DMS53 (cell line): ENCODE data around the gene ATR.
A peak's percentile ranks its signal among the peaks of the same experiment; 100 is the strongest.
"Not testable (repeated sequence)": the region's sequence is repeated elsewhere in the genome, so short reads cannot be mapped to it uniquely, and the experiment has no call there.

Experiments used
- DNase-seq: peaks from one replicate; lab custom pipeline; 2025; lab: John Stamatoyannopoulos, UW

ATR gene

DNA sequence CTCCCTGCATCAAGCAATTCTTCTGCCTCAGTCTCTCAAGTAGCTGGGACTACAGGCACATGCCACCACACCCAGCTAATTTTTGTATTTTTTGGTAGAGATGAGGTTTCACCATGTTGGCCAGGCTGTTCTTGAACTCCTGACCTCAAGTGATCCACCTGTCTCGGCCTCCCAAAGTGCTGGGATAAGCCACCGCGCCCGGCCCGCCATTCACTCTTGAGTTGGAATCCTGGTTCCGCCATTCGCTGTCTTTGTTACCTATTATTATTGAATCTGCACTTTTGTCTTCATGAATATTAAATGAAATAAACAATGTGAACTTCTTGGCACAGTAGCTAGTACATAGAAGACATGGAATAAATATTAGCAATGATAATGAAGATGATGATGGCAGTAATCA, 13.7 kb upstream of the ATR start:
- DNase-seq, result not testable (repeated sequence)

DNA sequence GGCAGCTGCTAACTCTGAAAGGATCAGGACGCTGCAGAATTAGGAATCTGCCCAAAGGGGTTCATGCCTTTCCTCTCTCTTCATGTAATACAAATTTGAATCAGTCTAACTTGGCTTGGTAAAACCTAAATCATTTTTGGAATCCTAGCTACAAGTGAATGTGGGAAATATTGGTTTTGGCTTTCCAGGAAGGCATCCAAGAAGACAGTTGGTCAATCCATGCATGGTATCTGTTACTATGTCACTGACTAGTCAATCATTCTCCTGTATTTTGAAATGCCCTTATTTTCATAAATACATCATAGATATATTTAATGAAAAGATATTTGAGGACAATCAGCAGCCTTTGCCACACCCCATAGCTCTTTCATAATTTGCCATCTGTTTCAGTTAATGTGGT, 10.2 kb upstream of the ATR start:
- no peak for DNase-seq

DNA sequence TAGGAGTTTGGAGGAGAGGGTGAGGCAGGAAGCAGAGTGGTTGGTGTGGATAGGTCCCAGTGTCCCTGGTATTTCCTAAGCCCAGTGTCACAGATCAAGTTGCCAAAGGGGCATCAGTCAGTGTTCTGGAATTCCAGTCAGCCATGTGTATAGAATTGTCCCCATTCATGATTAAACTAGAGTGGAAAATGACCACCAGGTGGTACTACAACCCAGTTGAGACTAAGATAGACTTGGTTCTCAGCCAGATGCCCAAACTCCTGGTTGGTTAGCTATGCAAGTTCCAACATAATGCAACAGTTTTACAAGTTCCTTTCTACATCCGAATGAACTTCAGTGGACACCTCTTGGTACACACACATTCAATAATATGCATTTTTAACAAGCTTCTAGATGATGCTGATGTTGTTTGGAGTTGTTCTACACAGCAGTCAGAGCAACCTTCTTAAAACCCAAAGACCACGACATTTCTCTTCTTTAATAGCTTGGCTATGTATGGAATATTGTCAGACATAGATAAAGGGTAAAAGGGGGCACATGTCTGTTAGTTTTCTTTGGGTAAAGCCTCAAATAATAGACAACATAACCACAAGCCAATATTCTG, 8.4 kb upstream of the ATR start:
- peak; percentile 78 for DNase-seq

DNA sequence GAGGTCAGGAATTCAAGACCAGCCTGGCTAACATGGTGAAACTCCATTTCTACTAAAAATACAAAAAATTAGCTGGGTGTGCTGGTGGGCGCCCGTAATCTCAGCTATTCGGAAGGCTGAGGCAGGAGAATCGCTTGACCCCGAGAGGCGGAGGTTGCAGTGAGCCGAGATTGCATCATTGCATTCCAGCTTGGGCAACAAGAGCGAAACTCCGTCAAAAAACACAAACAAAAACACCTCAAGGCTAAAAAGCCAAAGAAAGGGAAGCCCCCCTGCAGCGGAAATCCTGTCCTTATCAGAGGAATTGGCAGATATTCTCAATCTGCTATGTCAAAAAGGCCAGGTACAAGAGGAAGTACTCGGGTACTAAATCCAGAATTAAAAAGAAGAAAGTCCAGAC, 2.5 kb upstream of the ATR start:
- DNase-seq, result not testable (repeated sequence)

GRCh38 chr3:142580061-142580423, 1.5 kb upstream of the ATR start:
- no peak for DNase-seq

DNA sequence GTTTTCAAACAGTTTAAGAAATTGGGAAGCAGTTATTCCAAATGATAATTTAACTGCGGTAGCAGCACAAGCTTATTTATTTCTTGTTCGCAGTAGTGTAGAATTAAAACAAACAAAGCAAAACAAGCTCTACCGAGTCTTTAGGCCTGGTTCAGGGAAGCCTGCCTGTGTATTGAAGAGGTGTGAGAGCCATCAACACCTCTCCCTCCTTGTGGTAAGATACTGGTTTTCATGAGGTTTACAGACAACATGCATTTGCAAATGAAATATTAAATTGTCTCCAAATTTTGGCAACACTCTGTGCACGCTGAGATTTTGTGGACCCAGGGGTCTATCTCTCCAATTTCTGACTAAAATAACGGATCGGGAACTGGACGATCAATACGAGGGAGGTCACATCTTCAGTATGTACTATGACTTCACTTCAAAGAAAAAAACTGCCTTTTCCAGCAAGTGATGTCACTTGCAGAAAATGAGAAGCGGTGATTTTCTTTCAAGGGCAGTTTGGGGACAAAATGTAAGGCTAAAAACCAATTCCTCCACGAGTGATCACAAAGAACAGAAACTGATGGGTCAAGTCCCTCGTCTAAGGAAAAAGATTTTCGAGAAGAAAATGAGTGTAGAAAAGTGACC, 721 bp downstream of the ATR start:
- peak; percentile 51 for DNase-seq

DNA sequence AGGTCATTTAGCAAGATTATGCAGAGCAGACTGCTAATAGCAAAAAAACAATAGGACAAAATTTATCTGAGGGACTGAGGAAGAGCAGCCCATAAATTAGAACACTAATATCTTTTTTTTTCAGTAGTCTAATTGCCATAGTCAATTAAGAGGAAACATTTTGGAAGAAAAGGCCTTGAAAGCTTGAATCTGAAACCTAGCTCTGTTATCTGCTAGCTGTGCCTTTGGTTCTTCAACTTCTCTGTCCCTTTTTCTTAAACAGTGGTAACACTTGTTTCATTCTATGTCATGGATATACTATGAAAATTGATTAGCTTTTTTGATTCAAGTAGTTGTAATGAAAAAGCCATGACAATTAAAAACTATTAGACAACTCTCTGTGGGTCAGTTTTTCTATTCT, 1.7 kb downstream of the ATR start:
- no peak for DNase-seq

DNA sequence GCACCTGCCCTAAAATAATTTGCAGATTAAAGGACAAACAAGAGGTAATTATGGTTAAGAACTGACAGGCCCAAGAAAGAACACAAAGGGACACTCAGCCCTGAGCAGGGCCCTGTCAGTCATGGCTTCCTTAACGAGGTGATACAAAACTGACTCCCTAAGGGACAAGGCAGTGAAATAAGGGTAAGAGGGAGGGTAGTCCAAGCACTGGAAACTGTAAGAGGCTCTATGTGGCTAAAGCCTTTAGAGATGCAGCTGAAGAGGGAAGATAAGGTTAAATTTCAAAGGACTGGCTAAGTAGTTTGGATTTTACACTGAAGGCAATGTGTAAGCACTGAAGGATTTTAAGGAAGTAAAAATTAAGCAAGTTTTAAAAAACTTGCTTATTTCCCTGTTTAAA, 3.9 kb downstream of the ATR start:
- no peak for DNase-seq

- not testable (repeated sequence) for DNase-seq
Measured at GRCh38 chr3:142574223-142574622, 4.3 kb downstream of the ATR start.

- DNase-seq, result not testable (repeated sequence)
Measured at GRCh38 chr3:142569422-142569821, 9.1 kb downstream of the ATR start.

DNA sequence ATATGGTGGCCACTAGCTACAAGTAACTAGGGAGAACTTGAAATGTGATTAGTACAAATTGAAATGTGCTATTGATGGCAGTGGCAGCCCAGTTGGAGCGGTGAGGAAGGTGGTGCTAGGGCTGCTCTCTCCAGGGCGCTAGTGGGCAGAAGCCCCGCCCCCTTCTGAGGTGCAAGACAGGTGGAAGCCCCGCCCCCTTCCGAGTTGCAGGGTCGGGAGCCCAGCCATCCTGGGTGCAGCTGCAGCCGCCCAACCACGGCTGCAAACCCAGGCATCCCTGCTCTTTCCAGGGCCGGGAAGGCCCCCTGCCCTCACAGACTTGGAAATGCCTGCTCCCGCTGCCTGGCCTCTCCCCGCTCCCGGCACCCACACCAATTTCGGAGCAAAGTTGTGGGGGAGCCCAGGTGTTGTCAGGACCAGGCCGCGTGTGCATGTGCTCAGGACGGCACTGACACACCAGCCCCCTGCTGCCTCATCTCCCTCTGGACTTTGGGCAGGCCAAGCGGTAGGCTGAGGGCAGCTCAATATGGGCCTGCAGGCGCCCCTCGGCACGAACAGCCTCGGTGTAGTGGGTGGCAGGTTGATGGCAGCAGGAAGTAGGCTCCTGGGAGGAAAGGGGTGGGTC, 10.0 kb downstream of the ATR start:
- no peak for DNase-seq

DNA sequence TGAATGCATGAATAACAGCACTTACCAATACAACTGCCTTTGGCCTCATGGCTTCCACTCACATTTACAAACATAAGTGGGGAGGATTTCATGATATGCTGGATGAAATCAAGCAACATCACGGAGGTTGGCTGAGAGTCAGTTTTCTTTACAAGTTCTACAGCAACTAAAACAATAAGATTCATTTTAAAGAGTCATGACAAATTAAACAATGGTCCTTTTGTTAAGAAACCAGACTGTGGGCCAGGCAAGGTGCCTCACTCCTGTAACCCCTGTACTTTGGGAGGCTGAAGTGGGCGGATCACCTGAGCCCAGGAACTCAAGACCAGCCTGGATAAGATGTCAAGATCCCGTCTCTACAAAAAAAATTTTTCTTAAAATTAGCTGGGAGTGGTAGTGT, 12.4 kb downstream of the ATR start:
- DNase-seq, result no peak

GRCh38 chr3:142563496-142563997, 15.0 kb downstream of the ATR start:
- DNase-seq, result no peak

- no peak for DNase-seq
Measured at GRCh38 chr3:142560118-142560517, 18.4 kb downstream of the ATR start.

GRCh38 chr3:142553741-142554140, 24.8 kb downstream of the ATR start:
- DNase-seq, result no peak

DNA sequence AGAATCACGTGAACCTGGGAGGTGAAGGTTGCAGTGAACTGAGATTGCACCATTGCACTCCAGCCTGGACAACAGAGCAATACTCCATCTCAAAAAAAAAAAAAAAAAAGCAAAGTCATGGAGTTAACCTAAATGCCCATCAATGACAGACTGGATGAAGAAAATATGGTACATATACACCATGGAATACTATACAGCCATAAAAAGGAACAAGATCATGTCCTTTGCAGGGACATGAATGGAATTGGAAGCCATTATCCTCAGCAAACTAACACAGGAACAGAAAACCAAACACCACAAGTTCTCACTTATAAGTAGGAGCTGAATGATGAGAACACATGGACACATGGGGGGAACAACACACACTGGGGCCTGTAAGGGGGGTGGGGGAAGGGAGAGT, 26.0 kb downstream of the ATR start:
- DNase-seq, result not testable (repeated sequence)

- DNase-seq, result no peak
Measured at GRCh38 chr3:142549986-142550385, 28.5 kb downstream of the ATR start.

GRCh38 chr3:142543307-142543706, 35.2 kb downstream of the ATR start:
- no peak for DNase-seq

GRCh38 chr3:142542054-142542453, 36.5 kb downstream of the ATR start:
- DNase-seq, result no peak

- no peak for DNase-seq
Measured at GRCh38 chr3:142536519-142536918, 42.0 kb downstream of the ATR start.

GRCh38 chr3:142534543-142534942, 44.0 kb downstream of the ATR start:
- no peak for DNase-seq

GRCh38 chr3:142530296-142530695, 48.2 kb downstream of the ATR start:
- DNase-seq, result no peak

DNA sequence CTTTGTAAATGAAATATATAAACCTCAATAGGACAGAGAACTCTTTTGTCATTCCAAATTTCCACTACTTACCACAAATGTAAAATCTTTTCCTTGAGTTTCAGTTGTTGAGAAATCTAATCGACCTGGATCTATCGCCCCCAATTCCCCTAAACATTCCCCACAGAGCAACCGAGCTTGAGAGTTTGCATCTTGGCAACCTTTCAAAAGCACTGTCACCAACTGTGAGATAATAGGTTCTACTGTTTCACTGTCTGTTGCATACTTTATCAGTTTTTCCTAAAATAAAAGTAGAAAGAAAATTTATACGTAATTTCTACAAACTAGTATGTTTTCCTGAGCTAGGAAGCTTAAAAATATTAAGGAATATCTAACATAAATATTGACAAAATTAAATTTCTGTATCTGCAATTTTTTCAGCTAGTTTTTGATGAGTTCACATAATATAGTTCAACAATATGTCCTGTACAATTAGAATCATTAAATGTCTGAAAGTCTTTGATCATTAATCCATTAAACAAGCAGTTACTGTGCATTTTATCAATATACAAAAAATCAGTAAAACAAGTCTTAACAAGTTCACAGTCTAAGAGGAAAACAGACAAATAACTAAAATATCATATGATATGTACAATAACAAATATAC, 54.5 kb downstream of the ATR start:
- no peak for DNase-seq
